HG02840 (cell line): ENCODE results near the gene HBM.
"Not testable (repeated sequence)": the region's sequence is repeated elsewhere in the genome, so short reads cannot be mapped to it uniquely, and the experiment has no call there.

Experiments
- ATAC-seq: cut with Tn5 transposase; IDR thresholded peaks from one replicate; pipeline ENCODE4 v1.9.1; 2021; ENCODE audit warnings: mild to moderate bottlenecking, moderate library complexity, moderate number of reproducible peaks; ENCODE audit not compliant: unreplicated experiment, low FRiP score

Gene HBM, protein sequence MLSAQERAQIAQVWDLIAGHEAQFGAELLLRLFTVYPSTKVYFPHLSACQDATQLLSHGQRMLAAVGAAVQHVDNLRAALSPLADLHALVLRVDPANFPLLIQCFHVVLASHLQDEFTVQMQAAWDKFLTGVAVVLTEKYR

DNA sequence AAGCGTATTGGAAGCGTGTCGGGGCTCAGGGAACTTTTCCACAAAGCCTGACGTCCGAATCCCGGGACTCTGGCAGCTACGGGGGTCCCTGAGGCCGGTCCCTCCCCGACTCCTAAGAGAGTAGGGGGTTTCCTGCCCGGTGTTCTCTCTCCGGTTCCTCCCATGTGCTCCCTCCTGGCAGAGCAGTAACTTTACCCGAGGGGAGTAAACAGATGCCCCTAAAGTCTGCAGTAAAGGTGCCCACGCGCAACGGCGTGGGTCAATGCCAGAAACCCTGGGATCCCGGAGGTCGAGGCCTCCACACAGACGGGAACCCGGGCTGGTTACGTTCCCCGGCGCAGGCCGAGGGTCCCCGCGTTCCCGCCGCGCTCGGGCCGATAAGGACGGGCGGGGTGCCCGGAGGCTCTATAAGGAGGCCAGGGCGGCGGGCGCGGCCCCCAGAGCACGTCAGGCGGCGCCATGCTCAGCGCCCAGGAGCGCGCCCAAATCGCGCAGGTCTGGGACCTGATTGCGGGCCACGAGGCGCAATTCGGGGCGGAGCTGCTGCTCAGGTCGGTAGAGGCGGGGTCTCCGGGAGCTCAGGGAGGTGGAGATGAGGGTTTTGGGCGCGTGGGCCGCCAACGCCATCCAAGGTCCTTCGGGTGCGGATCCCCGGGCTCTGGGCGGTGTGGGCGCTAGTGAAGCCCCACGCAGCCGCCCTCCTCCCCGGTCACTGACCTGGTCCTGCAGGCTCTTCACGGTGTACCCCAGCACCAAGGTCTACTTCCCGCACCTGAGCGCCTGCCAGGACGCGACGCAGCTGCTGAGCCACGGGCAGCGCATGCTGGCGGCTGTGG is at the start of gene HBM:
Gene HBM, plus strand, starts transcription at position 440 of the 836 bp plus-strand sequence. Its CDS starts 20 bp downstream, at position 460.
- ATAC-seq = no peak

DNA sequence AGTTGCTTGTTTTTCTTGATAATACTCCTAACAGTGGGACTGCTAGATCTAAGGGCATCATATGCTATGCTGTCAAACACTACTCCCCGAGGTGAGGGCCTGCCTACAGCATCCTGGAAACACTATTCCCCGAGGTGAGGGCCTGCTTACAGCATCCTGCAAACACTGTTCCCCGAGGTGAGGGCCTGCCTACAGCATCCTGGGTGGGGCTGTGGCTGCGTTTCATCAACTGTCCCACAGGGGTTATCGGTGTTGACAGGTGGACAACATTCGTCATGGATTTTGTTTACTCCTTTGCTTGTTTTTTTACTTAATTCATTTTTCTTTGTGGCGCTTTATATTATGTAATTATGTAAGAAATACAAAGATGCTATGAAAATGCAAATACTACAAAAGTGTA is 49.8 kb upstream of the HBM start:
- ATAC-seq = no peak

DNA sequence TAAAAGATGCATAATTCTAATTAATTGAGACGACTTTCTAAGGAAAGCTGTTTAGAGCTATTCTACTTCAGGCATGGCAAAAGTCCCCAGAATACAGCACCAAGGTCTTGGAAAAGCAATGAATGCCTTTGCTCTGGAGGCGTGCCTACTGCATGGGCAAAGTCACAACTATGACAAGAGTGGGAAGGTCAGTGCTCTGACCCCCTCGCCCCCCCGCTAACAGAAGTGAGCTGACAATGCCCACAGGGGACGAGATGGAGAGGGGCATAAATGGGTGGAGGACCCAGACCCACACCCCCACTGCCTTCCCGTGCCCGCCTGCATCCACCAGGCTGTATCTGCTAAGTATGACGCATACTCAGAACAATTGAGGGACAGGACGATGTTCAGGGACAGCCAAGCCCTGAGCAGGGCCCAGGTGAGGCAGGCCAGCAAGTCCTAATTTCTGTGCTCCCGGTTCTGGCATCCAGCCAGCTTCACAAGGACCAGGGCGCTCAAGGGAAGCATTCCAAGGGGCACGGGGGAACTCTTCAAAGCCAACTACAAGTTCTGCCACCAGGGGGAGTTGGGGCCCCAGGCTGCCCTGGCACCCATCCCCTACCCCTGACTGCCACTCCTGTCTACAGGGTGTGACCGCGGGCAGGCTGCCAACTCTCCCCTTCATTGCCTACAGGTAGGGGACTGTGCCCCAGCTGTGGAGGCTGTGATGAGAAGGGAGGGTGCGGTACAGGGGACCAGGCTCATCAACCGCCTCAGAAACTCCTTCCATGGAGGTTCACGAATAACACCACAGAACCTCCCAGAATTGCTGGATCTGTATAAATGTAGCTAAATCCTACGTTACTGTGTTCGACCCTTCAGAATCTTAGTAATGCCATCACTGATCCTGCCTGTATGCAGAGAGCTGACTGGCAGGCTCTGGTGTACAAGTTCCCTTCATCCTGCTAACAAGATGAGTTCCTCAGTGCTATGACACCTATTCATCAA is 48.1 kb upstream of the HBM start:
- ATAC-seq = no peak

DNA sequence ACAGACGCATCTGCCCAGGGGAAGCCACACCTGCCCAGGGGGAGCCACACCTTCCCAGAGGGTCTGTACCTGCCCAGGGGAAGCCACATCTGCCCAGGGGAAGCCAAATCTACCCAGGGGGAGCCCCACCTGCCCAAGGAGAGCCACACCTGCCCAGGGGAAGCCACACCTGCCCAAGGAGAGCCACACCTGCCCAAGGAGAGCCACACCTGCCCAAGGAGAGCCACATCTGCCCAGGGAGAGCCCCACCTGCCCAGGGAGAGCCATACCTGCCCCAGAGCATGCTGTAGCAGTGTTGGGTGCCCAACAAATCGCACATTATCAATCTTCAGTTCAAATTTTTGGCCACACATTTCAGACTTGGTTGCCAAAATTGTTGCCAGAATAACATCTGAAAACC is 46.9 kb upstream of the HBM start:
- no peak for ATAC-seq

DNA sequence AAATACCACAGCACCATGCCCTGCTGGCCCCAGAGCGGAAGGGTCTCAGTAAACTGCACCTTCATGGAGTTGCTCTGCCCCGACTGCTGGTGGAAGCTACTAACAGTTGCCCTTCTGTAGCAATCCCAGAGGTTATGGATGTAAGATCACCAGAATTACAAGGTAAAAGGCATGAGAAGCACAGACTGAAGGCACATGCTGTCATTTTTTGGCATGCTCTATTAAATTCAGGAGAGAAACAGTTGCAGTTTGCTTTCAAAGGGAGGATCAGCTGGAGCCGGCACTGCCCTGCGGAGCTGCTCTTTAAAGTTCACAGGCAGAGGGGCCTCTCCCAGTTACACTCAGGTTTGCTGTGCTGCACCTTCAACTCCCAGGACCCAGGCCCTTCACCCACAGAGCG is 46.5 kb upstream of the HBM start:
- no peak for ATAC-seq

DNA sequence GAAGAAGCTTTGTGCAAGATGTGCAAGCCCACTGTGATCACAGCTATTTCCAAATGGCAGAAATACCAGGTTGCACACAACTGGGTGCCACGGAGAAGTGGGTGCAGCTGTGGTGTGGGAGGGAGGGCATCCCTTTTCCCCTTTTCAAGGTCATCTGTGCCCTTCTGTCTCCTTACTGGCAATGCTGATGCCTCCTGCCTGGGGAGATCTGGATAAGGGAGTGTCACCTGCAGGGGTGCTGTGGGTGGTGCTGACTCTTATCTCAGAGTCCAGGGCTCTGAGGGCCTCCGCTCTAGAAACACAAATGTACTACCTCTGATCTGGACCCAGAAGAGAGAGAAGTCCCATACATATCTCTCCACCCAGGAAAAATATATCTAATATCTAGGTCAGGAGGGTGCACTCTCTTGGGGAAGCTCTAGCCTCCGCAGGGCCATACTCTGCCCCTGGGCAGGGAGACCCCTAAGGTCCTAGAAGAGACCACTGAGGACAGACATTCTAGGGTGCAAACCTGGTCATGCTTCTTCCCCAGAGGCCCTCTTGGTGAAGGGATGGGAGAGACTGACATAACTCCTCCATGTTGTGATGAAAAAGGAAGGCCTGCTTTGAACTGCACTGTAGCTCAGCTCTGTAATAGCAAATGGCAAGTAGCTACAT is 45.8 kb upstream of the HBM start:
- ATAC-seq = no peak

DNA sequence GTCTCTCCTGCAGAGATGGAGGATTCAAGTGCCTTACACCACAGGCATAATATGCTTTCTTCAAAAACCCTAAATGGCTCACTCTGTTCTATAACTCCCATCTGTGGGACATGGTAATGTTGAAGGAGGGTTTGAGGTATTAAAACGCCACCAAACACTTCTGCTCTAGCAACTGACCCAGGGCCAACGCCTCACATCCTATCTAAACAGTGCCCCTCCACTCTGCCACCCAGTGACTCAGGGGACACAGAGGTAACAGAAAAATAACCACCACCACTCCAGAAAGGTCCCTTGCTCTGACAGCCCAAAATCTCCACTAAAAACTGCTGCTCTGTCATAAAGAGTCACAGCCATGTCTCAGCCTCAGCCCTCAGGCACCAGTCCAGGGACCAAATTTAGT is 45.0 kb upstream of the HBM start:
- ATAC-seq = no peak

DNA sequence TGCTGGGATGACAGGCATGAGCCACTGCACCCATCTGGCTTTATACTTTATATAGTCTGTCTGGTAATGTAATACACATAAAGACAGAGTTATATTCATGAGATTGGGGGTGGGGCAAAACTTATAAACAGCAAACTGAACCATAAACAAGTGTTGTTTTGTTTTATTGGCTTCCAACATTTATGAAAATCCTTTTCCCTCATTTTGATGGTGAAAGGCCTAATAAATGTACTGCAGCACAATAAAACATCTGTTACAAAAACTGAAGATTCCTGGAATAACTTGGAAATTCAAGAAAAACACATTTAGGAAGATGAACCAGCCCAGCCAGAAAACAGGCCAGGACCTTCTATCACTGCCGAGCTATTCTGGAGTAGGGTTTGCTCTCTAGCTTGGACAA is 43.4 kb upstream of the HBM start:
- no peak for ATAC-seq

DNA sequence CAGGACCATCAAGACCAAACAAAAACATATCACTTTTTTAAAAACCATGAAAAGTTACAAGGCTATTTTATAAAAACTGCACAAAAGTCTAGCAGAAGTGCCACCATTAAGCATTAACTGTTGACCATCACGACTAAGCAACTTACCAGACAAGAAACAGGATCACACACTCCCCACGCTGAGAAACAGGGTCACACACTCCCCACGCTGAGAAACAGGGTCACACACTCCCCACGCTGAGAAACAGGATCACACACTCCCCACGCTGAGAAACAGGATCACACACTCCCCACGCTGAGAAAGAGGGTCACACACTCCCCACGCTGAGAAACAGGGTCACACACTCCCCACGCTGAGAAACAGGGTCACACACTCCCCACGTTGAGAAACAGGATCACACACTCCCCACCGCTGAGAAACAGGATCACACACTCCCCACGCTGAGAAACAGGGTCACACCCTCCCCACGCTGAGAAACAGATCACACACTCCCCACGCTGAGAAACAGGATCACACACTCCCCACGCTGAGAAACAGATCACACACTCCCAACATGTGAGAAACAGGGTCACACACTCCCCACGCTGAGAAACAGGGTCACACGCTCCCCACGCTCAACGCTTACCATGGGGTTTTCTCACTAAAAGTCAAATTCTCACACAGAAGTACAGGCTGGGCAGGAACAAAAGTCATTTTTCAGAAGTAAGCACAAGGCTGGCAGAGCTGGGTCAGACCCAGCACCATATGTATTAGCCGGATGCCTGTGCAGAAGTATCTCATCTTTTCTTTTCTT is 42.0 kb upstream of the HBM start:
- not testable (repeated sequence) for ATAC-seq

DNA sequence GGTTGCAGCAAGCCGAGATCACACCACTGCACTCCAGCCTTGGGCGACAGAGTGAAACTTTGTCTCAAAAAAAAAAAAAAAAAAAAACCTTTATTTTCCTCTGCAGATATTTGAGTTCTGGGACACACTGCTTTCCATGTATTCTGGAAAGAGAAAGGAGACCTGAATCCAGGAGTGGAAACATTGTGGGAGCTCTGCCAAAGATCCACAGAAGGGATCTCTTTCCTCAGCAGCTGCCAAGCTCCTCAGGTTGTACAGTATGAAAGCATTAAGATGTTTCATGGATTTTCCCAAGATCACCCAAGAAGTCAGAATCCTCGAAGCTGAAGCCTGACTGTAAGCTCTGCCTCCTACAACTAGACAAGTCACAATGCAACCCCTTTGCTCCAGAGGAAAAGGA is 40.8 kb upstream of the HBM start:
- ATAC-seq = no peak

DNA sequence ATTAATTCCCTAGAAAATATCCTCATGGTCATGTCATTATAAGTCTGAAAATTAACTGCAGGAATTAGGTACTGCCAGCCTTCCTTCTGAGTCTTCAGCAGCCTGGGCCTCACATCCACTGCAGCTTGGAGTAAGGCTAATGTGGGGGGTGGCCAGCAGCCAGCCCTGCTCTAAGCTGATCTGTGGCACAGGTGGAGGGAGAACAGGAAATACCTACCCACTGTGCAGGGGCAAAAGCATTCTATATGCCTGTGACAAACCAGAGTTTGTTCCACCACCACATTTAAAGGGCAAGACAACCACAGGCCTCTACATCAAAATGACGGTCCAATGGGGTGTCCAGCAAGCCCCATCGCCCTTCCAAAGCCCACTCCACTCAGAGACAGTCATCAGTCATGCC is 36.7 kb upstream of the HBM start:
- no peak for ATAC-seq

DNA sequence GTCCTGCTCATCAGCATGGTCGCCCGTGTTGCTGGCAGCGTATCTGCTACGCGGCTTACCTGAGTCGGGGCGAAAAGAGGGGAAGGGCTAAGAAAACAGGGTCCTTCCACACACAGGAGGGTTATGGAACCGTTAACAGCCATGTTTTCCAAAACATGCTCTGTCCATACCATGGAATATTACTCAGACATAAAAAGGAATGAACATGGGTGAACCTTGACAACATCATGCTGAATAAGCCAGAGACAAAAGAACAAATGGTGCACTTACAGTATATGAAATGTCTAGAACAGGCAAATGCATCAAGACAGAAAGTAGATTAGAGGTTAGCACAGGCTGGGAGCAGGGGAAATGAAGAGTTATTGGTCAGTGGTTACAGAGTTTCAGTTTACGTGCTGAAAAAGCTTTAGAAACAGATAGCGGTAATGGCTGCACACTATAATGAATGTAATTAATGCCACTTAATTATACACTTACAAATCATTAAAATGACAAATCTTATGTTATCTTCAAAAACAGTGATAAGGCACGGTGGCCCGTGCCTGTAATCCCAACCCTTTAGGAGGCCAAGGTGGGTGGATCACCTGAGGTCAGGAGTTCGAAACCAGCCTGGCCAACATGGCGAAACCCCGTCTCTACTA is 35.1 kb upstream of the HBM start:
- ATAC-seq = no peak

DNA sequence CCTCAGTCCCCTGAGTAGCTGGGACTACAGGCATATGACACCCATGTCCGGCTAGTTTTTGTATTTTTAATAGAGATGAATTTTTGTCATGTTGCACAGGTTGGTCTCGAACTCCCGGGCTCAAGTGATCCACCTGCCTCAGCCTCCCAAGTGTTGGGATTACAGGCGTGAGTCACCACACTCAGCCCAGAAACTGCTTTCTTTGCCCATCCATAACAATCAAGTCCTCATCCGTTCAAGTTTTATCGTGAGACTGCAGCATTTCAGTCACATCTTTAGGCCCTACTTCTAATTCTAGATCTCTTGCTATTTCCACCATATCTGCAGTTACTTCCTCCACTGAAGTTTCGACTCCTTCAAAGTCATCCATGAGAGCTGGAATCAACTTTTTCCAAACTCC is 33.7 kb upstream of the HBM start:
- no peak for ATAC-seq

DNA sequence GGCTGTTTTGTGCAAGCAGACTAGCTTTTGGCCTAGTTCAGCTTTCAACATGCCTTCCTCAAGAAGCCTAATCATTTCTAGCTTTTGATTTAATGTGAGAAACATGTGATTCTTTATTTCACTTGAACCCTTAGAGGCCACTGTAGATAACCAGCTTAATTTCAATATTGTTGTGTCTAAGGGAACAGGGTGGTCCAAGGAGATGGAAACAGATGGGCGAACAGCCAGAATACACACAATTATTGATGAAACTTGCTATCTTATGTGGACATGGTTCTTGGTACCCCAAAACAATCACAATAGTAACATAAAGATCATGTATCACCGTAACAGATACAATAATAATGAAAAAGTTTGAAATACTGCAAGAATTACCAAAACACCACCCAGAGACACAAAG is 32.1 kb upstream of the HBM start:
- no peak for ATAC-seq

DNA sequence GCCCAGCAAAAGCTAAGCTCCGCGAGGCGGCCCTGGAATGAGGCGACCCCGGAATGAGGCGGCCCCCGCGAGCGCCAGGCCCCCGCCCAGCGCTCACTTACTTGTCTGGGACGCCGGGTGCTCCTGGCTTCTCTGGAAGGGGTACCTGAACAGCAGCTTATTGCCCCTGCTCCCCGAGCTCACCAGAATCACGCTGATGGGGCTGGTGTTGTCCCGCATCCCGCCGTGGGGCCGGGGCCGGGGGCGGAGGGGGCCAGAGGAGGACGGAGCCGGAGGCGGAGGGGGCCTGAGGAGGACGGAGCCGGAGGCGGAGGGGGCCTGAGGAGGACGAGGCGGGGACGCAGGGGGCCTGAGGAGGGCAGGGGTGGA is 27.7 kb upstream of the HBM start:
- no peak for ATAC-seq

DNA sequence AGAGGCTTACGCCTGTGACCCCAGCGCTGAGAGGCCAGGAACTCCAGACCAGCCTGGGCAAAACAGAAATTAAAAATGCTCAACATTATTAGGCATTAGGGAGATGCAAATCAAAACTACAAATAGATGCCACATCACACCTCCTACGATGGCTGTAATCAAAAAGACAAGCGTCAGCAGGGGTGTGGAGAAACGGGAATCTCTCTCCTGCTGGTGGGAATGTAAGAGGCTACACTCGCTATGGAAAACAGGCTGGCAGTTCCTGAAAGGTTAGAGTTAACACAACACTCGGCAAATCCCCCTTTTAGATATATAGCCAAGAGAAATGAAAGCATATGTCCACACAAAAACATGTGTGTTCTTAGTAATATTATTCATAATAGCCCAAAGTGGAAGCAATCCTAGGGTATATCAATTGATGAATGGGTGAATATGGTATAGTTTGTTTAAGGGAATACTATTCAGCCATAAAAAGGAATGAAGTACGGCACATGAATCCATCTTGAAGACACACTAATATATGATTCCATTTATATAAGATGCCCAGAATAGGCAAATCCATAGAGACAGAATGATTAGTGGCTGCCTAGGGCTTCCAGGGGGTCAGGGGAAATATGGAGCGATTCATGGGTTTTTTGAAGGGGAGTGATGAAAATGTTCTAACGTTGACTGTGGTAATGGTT is 25.5 kb upstream of the HBM start:
- no peak for ATAC-seq

DNA sequence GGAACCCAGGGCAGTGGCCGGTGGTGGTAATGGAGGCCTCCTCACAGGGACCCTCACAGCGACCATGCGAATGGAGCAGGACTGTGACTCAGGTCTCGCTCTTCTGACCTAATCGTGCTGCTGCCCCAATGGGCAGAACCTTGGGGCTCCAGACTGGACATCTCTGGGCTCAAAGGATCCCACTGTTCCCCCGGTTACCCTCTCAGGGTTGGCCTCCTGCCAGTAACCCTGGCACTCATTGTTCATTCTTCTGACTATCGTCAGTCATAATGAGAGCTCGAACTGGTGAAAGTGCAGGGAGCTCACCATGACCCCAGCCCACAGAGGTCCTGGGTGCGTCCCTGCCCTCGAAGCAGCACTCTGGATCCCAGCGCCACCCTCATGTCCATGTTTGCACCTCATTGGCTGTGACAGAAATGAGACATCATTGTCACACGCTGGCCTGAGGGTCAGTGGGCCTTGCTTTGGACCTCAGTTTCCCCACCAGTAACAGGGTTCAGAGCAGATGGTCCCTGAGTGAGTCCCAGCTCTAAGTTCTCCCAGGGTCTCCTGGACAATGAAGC is 23.3 kb upstream of the HBM start:
- ATAC-seq = no peak

DNA sequence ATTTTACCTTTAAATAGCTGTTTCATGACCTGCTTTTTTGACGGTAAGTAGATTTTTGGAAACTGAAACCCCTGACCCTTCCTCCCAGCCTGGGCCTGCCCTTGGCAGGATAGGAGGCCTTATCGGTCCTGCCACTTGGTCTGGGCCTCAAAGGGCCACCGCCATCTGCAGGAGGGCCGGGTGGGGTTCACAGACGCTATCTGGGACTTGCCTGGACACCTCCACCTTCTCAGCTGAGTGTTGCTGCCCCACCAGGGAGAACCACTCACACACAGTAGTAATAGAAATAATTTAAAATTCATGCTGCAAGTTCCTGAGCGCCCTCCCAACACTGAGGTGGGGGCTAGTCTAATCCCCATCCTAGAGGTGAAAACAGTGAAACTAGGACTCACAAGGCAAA is 22.7 kb upstream of the HBM start:
- ATAC-seq = no peak

DNA sequence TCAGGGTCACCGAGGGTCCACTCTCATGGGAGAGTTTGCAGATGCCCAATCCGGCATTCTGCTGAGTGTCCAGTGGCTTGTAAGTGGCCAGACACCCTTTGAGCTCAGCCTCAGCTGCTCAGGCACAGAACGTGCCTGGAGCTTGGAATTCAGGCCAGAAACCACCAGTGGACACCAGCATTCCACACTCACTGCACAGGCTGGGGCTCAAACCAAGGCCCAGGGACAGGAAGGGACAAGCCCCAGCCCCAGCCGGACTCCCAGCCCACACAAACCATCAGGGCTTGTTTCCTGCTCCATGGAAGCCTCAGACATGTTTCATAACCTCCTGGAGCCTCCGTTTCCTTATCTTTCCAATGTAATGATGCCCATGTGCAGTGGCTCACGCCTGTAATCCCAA is 22.3 kb upstream of the HBM start:
- ATAC-seq = no peak
